IPS-NIHi11 (cell line): ENCODE measurements around the gene POLR3GL.
"Not testable (repeated sequence)": the region's sequence is repeated elsewhere in the genome, so short reads cannot be mapped to it uniquely, and the experiment has no call there.

Experiments
- DNase-seq: peaks from one replicate; pipeline ENCODE4 v3.0.0; 2012; ENCODE audit warnings: mixed read lengths, low spot score

Gene POLR3GL

GRCh38 chr1:146020058-146021049 lies 55.9 kb downstream of the POLR3GL start:
- no peak for DNase-seq

- no peak for DNase-seq
Observed at GRCh38 chr1:146021050-146021445, 56.6 kb downstream of the POLR3GL start.

GRCh38 chr1:146021622-146022402 lies 57.3 kb downstream of the POLR3GL start, which contains the start of gene HJV:
Gene HJV, minus strand, starts transcription at chr1:146021735. Its CDS starts 1,504 bp downstream, at chr1:146020231.
- DNase-seq: no peak

GRCh38 chr1:146022403-146023127 lies 58.1 kb downstream of the POLR3GL start:
- DNase-seq: no peak

GRCh38 chr1:146025787-146026495 lies 61.5 kb downstream of the POLR3GL start:
- DNase-seq: not testable (repeated sequence)

- DNase-seq: not testable (repeated sequence)
Observed at GRCh38 chr1:146026650-146027049, 62.2 kb downstream of the POLR3GL start.
